ENCODE data around the gene TUBB3.

Gene TUBB3

GRCh38 chr16:89917773-89918452, 5.2 kb upstream of the TUBB3 start:
- peak; percentile 93 for DNase-seq
- H3K4me1 ChIP-seq, result peaks cover 20% of the 10 kb centered on the region

GRCh38 chr16:89918453-89919347, 4.4 kb upstream of the TUBB3 start, which contains the start of gene MC1R:
TSS of gene MC1R (plus strand) at chr16:89918862. CDS start at chr16:89919259, 397 bp downstream.
- peaks cover 20% of the 10 kb centered on the region for H3K4me1 ChIP-seq
- DNase-seq, result peak; percentile 75
- peaks cover 11% of the 10 kb centered on the region for H3K36me3 ChIP-seq
- H3K4me3 ChIP-seq (ENCODE audit: low read depth, low read length), result peak within 1 kb of the TSS; percentile 41
- peak; percentile 64 for TF ChIP-seq CTCF (IDR thresholded peaks at IDR 0.05; ENCODE audit: low read depth, low read length)
- no peaks in the 10 kb centered on the region for H3K27me3 ChIP-seq
- H3K9me3 ChIP-seq, result no peaks in the 10 kb centered on the region

More at GRCh38 chr16:89917773-89918452, 5.2 kb upstream of the TUBB3 start:
- Histone ChIP-seq H3K9me3 (no peaks in the 10 kb centered on the region), H3K27me3 (no peaks in the 10 kb centered on the region), H3K4me3 (ENCODE audit: low read depth, low read length) (peak overlapping the region; percentile 41), H3K36me3 (peaks cover 19% of the 10 kb centered on the region)
- no peak for TF ChIP-seq CTCF (IDR thresholded peaks at IDR 0.05; ENCODE audit: low read depth, low read length)

DNA sequence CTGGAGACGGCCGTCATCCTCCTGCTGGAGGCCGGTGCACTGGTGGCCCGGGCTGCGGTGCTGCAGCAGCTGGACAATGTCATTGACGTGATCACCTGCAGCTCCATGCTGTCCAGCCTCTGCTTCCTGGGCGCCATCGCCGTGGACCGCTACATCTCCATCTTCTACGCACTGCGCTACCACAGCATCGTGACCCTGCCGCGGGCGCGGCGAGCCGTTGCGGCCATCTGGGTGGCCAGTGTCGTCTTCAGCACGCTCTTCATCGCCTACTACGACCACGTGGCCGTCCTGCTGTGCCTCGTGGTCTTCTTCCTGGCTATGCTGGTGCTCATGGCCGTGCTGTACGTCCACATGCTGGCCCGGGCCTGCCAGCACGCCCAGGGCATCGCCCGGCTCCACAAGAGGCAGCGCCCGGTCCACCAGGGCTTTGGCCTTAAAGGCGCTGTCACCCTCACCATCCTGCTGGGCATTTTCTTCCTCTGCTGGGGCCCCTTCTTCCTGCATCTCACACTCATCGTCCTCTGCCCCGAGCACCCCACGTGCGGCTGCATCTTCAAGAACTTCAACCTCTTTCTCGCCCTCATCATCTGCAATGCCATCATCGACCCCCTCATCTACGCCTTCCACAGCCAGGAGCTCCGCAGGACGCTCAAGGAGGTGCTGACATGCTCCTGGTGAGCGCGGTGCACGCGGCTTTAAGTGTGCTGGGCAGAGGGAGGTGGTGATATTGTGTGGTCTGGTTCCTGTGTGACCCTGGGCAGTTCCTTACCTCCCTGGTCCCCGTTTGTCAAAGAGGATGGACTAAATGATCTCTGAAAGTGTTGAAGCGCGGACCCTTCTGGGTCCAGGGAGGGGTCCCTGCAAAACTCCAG, 3.4 kb upstream of the TUBB3 start:
- peaks cover 11% of the 10 kb centered on the region for H3K36me3 ChIP-seq
- no peak overlapping the region for H3K4me3 ChIP-seq (ENCODE audit: low read depth, low read length)
- no peaks in the 10 kb centered on the region for H3K27me3 ChIP-seq
- H3K9me3 ChIP-seq, result no peaks in the 10 kb centered on the region
- TF ChIP-seq CTCF (IDR thresholded peaks at IDR 0.05; ENCODE audit: low read depth, low read length), result no peak
- no peak for DNase-seq
- H3K4me1 ChIP-seq, result peaks cover 20% of the 10 kb centered on the region

DNA sequence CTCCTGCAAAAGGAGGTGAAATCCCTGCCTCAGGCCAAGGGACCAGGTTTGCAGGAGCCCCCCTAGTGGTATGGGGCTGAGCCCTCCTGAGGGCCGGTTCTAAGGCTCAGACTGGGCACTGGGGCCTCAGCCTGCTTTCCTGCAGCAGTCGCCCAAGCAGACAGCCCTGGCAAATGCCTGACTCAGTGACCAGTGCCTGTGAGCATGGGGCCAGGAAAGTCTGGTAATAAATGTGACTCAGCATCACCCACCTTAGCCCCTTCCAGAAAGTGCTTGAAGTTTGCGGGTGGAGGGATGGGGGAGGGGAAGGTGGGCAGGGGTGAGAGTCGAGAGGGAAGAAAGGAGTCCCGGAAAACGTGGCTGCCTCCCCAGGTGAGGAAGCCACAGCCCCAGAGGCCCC, 2.4 kb upstream of the TUBB3 start:
- TF ChIP-seq CTCF (IDR thresholded peaks at IDR 0.05; ENCODE audit: low read depth, low read length), result no peak
- Histone ChIP-seq H3K36me3 (peaks cover 5% of the 10 kb centered on the region), H3K4me1 (peaks cover 20% of the 10 kb centered on the region), H3K4me3 (ENCODE audit: low read depth, low read length) (no peak overlapping the region), H3K27me3 (no peaks in the 10 kb centered on the region), H3K9me3 (no peaks in the 10 kb centered on the region)
- DNase-seq, result no peak

DNA sequence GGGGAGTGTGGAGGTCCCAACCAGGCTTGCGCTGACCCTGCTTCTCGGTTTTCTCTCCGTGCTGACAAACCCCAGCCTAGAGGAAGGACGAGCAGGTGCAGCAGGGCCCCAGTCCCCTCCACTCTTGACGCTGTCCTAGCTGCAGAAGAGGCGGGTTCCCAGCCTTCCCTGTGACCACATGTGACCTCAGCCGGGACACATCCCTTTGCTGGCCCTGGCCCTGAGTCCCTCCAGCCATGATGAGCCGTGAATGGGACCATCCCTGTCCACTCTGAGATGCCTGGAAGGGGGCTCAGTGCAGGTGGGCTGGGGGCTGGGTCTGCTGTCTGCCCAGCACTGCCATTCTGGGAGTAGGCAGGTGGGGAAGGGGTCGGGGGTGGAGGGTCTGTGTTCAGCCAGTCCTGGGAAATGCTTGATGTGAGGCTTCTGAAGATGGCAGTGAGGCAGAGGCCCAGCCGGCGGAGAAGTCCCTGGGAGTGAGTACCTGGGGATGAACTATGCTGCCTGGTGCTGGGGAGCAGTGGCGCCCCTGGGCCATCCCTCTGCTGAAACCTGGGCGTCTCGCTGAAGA, 1.9 kb upstream of the TUBB3 start:
- Histone ChIP-seq H3K4me3 (ENCODE audit: low read depth, low read length) (peak overlapping the region; percentile 91), H3K4me1 (peaks cover 20% of the 10 kb centered on the region), H3K36me3 (peaks cover under 1% of the 10 kb centered on the region), H3K9me3 (no peaks in the 10 kb centered on the region), H3K27me3 (no peaks in the 10 kb centered on the region)
- peak; percentile 44 for DNase-seq
- no peak for TF ChIP-seq CTCF (IDR thresholded peaks at IDR 0.05; ENCODE audit: low read depth, low read length)
